ENCODE data around the gene CHRDL2. TPM values are rescaled to one million over a fixed set of nuclear protein-coding genes. Genes with fewer than 3 reads are reported as not detected.

The CHRDL2 gene
- total RNA-seq, 1 donor from 2014 or later: not detected

GRCh38 chr11:74710281-74710938 is 20.8 kb downstream of the CHRDL2 start:
- DNase-seq (ENCODE audit: low read depth): peak; percentile 16

GRCh38 chr11:74709175-74709574 is 22.1 kb downstream of the CHRDL2 start:
- no peak for DNase-seq (ENCODE audit: low read depth)

GRCh38 chr11:74707602-74708510 is 23.4 kb downstream of the CHRDL2 start:
- DNase-seq (ENCODE audit: low read depth): no peak

DNA sequence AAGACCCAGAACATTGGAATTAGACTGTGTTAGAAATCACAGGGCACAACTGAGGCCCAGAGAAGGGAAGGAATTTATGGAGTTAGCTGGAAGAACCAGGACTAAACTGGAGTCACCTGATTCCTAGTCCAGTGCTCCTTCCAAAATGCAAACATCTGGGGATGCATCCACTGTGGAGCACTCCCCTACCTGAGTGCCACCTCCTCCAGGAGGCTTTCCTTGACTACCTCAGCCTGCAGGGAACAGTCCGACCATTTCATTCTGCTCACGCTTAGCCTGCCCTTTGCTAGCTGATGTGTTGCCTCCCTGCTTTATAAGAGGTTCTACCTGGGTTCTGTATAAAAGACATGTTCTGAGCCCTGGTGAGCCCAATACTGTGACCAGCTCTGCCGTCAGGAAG is 24.0 kb downstream of the CHRDL2 start:
- no peak for DNase-seq (ENCODE audit: low read depth)

DNA sequence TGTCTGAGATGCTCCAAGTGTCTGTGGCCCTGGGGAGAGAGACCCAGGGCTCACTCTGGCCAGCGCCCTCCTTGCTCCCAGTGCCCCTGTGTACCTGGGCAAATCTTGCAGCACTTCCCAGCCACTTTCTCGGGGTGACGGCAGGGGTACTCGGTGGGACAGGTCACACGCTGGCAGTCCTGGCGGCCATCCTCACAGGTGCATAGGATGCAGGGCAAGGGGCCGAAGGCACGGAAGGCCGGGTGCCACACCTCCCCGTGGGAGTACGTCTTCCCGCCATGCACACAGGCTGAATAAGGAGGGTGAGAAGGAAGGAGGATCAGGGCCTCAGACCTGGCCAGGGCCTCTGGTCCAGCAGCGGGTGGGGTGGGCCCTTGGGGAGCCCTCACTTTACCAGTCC is 28.0 kb downstream of the CHRDL2 start:
- no peak for DNase-seq (ENCODE audit: low read depth)

DNA sequence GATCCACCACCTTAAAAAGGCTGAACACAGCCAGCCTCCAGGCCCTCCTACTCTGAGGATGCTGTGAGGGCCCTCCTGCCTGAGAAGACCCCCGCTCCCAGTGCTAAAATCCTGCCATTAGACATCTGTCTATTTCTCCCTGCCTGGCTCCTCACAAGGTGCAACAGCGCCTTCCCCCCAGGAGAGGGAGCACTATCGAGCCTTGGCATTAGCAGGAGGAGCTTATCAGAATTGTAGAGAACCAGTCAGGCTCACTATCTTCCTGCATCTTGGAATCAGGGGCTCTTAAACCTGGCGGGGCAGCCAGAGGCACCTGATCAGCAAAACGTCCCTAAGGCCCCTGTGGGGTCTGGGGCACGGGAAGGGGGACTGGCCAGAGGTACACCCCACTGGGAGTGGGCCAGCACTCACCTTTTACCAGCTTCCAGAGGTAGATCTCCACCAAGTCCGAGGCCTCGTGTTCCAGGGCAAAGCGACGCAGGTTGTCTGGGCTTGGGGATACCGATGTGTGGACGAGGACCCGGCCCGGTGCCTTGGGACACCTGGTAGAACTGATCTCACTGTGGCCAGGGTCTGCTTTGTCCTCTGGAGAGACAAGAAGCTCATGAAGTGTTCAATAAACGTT is 28.7 kb downstream of the CHRDL2 start:
- peak; percentile 58 for DNase-seq (ENCODE audit: low read depth)

DNA sequence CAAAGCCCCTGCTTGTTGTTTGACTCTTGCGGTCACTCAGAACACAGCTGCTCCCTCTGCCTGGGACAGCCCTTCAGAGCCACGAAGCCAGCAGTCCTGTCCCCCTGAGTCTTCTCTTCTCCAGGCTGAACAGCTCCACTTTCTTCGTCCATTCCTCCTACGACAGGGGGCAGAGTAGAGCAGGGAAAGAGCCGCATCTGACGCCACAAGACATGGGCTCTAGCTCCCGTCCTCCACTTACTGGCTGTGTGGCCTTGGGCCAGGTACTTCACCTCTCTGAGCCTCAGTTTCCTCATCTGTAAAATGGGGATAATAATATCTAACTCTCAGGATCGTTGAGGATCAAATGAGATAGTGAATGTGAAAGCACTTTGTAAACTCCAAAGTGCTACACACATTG is 29.9 kb downstream of the CHRDL2 start:
- DNase-seq (ENCODE audit: low read depth): no peak

DNA sequence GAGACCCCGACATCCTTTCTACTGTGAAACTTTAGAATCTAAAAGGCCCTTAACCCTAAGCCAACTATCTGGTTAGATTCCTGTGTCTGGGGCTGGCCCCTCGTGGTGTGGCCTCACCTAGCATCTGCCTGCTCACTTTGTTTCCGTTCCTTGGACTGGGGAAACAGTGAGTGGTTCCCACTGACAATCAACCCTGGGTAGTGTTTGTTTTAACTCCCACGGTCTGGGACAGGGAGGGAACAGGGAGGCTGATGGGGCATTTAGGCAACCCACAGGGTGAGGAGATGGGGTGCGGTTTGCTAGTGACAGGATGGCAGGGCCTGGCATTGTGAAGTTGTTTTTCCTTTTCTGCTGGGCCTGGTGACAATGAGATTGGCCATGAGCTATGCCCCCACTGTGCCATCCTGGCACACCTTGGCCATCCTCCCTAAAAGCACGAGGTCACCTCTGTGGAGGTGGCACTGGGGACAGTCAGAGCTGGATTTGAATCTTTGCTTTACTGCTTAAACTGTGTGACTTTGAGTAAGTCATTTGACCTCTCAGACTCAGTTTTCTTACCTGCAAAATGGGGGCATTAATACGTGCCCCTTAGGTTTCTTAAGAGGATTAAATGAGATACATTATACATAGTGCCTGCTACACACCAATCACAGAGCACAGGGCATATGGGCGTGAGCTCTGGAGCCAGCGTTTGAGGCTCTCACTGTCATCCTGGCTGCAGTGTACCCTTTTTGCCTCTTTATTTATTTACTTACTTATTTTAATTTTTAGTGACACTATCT is 31.4 kb downstream of the CHRDL2 start:
- no peak for DNase-seq (ENCODE audit: low read depth)

DNA sequence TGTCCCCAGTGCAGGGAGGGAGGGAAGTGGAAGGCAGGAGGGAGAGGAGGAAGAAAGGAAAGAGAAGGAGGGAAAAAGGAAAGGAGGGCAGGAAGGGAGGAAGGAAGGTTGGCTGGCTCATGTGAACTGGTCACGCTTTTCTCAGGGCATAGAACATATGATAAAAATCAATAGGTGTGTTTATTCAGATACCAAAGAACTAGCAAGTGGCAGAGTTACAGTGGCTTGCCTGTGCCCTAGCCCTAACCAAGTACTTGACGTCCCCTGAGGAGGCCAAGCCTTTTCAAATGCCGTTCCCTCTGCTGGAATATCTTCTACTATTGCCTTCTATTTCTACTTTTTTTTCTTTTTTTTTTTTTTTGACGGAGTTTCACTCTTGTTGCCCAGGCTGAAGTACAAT is 33.5 kb downstream of the CHRDL2 start:
- no peak for DNase-seq (ENCODE audit: low read depth)

DNA sequence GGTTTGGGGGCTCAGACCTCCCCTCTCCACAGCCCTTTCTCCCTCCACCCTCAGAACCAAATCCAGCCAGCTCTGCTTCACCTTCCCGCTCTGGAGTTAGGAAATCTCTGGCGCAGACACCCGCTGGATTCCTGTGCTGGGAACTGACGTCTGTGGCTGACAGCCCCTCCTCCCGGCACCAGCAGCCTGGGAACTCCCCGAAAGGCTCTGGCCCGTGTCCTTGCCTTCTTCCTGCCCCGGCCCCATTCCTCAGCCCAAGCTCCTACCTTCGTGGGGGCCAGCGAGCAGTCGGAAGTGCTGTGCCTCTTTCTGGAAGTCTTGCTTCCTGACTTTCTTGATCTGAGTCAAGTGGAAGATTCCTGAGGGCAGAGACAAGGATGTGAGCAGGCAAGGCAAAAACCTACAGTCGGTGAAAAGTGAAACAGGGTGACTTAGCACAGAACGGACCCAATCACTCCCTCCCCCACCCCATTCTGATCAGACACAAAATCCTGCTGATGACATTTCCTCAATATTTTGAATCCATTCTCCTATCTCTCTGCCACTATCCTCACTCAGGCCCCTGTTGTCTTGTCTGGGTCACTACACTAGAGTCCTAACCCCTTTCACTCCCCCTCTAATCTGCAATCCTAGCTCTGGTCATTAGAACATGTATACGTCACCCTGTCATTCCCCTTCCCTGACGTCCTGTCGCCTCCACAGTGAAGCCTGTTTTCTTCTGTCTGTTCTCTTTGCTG is 34.1 kb downstream of the CHRDL2 start:
- DNase-seq (ENCODE audit: low read depth): peak; percentile 88

- no peak for DNase-seq (ENCODE audit: low read depth)
Observed at GRCh38 chr11:74696500-74696899, 34.7 kb downstream of the CHRDL2 start.

GRCh38 chr11:74695705-74696280 is 35.4 kb downstream of the CHRDL2 start:
- DNase-seq (ENCODE audit: low read depth): no peak

GRCh38 chr11:74694136-74694930 is 36.9 kb downstream of the CHRDL2 start:
- DNase-seq (ENCODE audit: low read depth): peak; percentile 57

DNA sequence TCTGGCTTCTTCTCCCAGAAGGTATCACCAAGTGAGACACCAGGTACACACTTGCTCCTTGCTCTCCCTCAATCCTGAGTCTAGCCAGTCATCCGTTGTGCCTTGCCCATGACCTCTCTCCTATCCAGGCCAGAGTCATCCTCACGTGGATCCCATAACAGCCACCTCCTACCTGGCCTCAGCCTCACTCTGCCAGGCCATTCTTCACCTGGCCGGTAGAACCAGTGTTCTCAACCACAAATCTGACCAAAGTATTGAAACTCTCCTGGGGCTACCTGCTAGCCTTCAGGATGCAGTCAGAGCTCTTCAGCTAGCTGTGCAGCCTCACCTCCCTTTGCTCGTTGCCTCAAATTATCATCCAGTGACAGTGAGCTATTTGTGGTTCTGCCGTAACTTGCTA is 37.7 kb downstream of the CHRDL2 start:
- no peak for DNase-seq (ENCODE audit: low read depth)

DNA sequence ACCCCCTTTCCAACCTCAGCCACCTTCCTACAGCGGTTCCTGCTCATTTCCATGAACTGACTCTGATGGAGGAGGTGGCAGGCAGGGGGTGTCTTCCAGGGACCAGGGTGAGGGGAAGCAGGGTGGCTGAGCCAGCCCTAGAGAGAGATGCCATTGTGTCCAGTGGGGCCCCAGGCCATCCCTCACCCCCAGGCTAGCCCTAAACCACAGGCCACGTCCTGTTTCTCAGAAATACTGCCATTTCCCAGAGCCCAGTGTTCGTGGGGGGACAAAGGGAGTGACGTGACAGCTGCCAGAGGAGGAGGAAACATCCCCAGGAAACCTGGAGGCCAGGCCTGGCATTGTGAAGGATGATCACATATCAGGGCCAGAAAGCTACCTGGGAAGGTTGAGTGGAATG is 39.5 kb downstream of the CHRDL2 start:
- DNase-seq (ENCODE audit: low read depth): no peak

DNA sequence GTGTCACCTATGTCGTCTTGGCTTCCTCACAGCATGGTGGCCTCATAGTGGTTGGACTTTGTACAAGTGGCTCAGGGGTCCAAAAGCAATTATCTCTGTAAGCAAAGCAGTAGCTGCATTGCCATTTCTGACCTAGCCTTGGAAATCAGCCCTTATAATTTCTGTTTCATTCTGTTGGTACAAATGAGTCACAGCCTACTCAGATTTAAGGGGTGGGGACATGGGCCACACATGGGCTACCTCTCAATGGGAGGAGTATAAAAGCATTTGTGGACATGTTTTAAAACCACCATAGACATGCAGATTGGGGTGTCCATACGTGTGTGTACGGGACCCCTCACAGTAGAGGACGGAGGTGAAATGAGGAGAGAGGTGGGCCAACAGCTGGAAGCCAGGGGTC is 41.6 kb downstream of the CHRDL2 start:
- DNase-seq (ENCODE audit: low read depth): peak; percentile 59

DNA sequence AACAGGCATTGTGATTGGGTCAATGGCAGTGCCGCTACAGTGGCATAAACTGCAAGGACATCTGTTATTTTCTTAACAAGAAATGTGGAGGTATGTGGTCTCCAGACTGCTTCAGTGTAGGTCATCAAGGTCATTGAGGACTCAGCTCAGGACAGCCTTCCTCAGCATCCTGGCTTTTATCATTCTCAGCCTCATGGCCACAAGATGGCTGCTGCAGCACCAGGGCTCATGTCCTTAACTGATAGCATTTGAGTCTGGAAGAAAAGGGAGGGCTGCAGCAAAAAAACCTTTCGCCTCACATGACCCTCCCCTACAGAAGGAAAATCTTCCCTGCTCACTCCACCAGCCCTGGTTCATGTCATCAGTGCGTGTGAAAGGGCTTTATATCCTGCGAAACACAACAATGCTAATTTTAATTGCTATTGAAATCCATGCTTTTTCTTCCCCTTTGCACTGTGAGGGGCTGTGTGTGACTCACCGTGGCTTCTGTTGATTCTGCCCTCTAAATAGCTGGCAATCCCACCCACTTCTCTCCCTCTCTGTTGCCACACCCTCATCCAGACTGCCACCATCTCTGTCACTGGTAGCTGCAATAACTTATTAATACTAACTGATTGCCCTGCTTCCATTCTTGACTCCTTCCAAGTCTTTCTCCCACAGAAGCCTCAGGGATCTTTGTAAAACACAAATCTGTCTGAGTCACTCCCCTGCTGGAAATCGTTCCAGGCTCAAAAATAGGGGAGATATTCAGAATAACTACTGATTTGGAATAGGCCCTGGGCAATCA is 43.8 kb downstream of the CHRDL2 start:
- DNase-seq (ENCODE audit: low read depth): peak; percentile 70

- no peak for DNase-seq (ENCODE audit: low read depth)
Observed at GRCh38 chr11:74686792-74687191, 44.4 kb downstream of the CHRDL2 start.

- no peak for DNase-seq (ENCODE audit: low read depth)
Observed at GRCh38 chr11:74685905-74686304, 45.3 kb downstream of the CHRDL2 start.

Data from renal cortical epithelial cell (primary cell).